NCI-H748 (cell line): ENCODE measurements around the gene COX19.

Experiments
- DNase-seq: peaks from one replicate; lab custom pipeline; 2025; ENCODE audit not compliant: unreplicated experiment; lab: John Stamatoyannopoulos, UW

Gene COX19, protein sequence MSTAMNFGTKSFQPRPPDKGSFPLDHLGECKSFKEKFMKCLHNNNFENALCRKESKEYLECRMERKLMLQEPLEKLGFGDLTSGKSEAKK

DNA sequence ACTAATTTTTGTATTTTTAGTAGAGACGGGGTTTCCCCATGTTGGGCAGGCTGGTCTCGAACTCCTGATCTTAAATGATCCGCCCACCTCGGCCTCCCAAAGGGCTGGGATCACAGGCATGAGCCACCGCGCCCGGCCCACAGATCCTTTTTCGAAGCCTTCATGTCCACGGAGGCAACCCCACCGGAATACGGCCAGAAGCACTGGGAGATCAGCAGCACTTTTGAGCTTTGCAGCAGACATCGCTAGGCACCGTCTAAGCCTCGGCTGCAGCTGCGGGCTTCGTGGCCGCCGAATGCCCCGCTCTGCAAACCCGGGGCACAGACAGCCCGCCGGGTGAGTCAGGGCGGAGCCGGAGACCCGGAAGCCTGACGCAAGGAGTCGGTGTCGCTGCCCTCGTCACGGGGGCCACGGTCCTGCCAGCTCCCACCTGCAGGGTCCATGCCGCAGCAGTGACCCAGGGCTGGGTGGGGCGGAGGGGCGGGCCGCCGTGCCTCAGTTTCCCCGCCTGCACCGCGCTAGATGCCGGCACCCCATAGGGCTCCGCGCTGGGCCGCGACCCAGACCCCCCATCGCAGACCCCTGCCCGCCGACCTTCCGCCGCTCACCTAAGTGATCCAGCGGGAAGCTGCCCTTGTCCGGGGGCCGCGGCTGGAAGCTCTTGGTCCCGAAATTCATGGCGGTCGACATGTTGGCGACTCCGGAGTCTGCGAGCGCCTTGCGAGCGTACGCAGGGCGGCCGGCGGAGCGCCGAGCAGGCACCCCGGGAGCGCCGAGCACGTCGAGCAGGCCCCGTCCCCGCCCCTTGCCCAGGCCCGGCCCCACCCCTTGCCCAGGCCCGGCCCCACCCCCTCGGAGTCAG is at the start of gene COX19:
Gene COX19, minus strand, starts transcription at position 730 of the 862 bp plus-strand sequence. Its CDS starts 40 bp downstream, at position 690.
- DNase-seq, result peak; percentile 91

DNA sequence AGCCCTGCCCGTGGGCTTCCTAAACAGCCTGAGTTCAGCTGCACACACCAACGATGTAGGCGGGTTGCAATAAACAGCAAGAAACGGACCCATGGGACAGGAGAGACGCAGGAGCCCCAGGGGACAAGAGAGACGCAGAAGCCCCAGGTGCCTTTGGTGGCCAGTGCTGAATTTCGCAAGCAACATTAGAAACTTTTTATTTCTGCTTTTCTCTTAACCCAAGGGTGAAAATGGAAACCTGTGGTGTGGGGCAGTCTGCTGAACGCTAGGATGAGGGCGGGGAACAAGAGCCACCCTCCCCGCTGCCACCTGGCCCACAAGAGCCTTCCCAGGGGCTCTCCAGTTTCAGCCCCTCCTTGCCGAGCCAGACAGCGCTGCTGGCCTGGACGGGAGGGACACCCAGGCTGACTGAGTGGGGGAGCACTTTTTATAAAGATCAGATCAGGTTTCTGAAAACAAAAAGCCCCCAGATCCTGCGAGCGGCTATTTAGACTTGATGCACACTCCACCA is 49.0 kb upstream of the COX19 start:
- no peak for DNase-seq

DNA sequence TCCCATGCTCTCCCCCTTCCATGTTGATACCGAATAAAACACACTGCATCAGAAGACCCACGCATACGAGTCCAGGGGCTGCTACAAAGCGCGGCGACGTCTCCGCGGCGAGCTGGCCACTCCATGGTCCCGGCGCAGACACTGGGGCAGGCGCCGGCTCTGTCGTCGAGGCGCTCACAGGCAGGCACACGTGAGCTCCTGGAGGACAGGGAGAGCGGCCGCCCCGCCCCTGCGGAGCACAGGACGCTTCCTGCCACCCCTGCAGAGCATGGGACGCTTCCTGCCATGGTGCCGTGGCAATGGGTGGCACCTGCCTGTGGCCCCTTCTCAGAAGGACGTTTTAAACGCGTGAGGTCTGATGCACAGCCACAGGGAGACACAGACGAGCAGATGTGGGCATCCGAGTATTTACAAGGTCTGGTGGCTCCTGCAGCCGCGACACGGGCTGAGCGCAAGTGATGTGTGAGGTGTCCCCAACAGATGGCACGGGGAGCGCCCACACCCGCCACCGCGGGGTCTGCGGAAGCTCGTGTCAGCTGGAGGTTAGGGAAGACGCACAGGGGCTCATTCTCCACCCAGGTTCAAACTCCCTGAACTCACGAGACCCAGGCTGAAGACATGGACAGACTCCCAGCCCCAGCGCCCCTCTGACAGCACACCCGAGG is 47.6 kb upstream of the COX19 start:
- no peak for DNase-seq

DNA sequence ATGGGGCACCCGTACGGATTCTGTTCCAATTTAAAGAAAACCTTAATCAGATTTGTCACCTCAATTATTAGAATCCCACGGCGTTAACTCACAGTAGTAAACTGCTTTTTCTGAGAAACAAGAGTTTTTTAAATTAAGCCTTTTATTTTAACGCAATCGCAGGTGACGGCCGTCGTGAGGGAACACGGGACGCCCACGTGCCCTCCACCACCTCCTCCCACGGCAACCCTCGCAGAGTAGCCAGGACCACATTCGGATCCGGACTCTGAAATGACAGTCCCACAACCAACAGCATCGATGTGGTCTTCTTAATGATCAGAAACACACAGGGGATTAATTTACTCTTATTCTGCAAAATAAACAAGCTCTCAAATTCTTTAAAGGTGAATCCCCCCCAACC is 47.0 kb upstream of the COX19 start:
- no peak for DNase-seq

DNA sequence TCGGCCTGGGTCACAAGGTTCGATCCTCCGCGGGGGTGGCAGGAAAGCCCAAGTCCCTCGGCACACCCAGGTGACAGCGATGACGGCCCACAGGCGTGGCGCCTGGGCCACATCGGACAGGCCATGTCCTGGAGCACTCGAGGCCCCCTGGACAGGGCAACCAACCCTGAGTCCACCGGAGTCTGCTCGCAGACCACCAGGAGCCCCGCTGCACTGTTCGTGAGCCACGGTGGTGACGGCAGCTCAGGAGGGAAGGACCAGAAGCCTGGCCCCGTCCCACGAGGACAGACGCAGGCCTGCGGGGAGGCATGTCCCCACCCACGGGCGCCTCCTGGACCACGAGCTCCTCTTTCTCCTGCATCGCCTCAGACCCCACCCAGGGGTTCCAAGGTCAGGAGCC is 46.6 kb upstream of the COX19 start:
- no peak for DNase-seq

DNA sequence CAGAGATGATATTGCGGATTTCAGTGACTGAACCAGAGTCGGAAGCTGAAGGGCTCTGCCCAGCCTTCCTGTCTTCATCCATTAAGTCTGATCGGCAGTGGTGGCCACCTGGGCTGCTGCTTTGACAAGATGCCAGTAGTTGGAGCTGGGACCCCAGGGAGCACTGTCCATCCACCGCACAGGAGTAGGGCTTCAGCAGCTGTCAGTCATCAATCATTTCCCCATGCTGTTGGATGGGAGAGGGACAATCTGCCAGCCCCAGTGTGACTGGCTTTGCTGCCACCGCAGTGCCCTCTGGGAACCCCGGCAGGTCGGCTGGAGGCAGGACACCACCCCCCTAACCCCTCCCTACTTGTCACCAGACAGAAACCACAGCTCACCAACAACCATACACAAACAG is 46.0 kb upstream of the COX19 start:
- DNase-seq, result no peak

DNA sequence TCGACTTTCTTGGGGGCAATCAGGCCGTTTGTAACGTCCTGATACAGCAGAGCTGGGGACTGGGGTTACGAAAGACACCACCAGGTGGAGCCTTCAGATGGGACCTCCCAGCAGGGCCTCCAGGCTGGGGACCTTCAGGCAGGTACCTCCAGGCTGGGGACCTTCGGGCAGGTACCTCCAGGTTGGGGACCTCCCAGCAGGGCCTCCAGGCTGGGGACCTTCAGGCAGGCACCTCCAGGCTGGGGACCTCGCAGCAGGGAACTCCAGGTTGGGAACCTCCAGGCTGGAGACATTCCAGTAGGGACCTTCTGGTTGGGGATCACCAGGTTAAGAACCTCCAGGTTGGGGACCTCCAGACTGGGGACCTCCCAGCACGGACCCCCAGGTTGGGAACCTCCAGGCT is 45.5 kb upstream of the COX19 start:
- no peak for DNase-seq

DNA sequence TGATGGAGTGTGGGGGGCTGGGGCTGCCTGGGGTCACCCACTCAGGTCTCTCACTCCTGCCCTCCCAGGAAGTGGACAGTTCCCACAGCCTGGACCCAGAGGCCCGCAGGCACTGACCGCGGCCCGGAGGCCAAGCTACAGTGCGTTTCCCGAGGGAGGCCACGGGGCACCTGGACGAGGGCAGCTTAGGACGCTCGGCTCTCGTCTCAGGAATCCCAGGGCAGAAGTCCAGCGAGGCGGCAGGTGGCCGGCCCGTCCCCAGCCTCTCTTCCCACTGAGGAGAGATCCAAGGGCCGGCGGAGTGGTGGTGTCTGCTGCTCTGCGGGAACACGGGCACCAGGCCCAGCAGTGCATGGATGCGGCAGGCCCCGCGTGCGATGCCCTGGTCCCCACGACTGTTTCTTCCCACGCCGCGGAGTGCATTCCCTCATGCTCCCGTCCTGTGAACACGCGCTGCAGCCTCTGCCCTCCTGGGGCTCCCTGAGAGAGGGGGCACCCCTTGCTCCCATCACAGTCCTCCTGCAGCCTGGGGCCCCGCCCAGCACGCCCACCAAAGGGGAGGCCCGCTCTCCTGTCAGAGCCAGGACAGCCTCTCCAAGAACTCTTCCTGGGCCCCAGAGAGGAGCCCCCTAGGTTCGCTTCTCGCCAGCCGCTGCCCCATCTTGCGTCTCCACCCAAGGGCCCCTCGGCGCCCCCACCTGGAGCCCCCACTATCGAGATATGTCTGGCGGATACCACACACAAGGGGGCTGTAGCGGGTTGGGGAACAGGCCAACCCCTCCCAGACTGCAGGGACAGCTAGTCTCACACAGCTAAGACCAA is 44.7 kb upstream of the COX19 start:
- no peak for DNase-seq

DNA sequence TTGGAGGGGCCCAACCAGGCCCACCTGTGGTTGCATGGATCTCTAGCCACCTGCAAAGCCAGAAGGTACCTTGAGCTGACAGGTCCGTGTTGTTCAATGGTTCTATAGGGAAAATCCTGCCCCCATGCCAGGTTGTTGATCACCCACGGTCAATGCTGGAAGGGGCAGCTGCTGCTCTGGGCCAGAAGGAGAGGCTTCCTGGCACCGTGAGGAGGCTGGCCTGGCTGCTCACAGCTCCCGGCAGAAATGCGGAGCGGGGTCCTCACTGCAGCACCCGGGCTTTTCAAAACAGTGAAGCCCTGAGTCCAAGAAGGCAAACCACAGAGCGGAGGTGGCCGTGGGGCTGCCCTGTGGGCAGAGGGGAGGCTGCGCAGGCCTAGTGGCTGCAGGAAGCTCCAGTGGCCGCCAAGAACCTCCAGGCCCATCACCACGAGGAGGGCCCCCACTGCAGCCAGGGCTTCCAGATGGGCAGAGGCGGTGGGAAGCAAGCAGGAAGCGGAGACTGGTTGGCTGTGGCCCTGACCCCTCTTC is 44.0 kb upstream of the COX19 start:
- DNase-seq, result no peak

DNA sequence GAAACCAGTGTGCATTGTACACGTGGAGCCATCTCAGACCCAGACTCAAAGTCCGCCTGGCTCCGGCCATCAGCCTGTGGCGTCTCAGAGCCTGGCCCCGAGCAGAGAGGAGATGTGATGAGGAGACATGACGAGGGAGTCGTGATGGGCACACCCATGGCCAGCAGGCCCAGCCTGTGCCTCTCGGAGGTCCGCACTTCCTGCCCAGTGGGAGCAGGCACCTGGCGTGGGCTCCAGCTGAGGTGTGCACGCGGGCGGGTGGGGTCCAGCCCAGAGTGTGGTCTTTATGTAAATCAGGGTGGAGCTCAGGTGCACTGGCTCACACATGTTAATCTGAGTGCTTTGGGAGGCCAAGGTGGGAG is 43.0 kb upstream of the COX19 start:
- no peak for DNase-seq

DNA sequence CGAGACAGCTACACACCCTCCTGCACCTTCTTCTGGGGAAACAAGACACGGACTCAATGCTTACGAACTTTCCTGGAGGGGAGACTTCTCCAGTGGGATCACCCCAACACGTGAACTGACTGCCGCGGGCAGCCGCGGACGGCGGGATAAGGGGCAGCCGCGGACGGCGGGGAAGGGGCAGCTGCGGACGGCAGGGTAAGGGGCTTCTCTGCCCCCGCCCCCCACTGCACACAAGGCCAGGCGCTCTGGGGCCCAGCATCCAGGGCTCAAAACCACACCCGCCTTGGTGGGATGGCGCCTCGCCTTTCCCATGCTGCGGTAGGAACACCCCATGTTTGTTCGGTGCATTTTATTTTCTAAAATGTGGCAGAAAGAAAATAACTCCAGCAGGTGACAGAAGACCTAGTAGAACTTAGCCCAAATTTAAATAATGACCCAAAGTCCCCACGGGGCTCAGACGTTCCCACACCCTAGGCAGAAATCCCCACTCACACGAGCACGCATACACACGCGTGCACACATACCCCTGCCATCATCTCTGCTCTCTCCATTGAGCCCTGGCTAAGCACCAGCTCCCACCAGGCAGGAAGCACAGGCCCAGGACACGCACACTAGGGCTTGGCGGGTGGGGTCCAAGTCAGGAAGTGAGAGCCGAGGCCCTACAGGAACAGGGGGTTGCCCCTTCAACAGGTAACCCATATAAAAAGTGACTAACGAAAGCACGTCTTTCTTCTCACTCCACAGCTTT is 42.4 kb upstream of the COX19 start:
- no peak for DNase-seq

DNA sequence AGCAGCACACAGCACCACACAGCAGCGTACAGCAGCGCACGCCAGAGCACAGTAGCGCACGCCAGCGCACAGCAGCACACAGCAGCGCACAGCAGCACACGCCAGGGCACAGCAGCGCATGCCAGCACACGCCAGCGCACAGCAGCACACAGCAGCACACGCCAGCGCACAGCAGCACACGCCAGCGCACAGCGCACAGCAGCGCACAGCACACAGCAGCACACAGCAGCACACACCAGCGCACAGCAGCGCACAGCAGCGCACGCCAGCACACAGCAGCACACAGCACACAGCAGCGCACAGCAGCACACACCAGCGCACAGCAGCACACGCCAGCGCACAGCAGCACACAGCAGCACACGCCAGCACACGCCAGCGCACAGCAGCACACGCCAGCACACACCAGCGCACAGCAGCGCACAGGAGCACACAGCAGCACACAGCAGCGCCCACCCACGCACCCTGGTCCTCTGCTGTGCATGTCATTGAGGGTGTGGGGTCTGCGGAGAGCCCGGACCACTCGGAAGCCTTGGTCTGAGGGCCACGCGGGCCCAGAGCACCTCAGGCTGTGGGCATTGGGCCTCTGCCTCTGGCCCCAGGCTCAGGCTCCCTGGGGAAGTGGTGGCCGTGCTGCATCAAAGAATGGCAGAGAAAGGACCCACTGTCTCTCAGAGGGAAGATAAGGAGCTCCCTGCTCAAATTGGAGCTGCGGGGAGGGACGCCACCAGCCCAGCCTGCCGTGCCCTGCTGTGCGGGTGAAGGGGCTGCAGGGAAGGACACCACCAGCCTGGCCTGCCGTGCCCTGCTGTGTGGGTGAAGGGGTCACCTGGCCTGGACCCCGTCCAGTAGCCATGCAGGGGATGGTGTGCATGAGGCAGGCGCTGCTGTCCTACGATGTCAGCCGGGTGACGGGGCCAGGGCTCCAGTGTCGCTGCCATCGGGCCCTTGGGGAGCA is 41.5 kb upstream of the COX19 start:
- no peak for DNase-seq

DNA sequence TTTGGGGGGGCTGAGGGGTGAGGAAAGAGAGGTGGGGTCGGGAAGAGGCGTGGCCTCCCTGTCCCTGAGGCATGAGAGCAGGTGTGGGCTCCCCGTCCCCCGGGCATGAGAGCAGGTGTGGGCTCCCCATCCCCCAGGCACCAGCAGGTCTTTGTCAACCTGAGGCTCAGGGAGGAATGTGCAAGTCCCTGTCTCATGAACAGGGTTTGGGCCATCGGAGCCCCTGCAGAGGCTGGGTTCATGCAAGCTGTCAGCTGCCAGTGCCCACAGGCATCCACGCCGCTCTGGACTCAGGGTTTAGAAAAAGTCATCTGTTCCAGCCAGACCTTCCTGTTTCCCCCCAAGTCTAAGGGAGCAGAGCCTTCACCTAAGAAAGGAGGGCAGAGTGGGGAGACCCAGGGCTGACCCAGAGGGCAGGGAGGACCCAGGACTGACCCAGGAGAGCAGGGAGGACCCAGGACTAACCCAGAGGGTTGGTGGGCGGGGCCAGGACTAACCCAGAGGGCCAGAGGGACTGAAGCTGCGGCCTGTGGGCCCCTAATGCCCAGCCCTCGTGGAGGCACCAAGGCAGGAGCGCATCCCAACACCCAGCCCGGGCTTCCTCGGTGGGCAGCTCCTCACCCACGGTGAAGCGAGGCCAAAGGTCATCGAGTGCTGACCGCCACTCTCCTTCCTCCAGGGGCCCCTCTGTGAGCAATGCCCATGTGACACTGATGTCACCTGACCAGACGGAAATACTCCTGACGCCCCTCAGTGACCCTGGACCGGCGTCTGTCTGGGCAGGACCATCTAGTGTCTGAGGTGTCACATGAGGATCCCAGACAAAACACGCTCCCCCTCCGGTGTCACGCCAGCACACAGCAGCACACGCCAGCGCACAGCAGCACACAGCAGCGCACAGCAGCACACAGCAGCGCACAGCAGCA is 40.1 kb upstream of the COX19 start:
- DNase-seq, result no peak

DNA sequence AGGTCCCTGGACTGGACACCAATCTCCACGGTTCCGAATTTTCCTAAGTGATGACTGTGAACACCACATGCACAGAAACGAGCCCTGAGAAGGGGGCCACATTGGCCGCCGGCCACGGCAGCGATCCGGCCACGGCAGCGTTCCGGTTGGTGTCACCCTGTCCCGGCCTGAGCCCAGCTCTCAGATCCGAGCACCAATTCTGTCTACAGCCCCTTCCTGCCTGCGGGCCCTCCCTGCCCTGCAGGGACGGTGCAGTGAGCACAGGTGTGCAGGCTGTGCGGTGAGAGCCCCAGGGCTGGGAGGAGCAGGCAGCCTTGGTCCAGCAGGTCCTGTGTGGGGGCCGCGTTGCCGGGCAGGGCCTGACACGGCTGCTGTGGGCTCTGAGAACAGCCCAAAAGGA is 39.3 kb upstream of the COX19 start:
- no peak for DNase-seq

DNA sequence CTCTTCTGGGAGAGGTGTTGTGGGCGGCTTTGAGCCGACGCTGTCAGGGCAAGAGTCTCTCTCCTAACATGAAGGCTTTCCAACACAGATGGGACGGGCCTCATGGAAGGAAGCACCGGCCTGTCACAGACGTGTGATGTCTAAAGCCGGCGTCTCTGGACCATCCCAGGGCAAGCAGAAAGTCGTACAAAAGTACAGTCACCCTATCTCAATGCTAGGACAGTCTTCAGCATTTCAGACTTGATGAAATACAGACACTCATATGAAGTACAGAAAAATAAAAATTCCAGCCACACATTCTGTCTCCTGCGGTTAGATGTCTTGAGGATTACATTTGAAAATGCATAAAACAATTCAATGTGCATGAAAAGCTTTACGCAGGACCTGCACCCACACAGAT is 38.2 kb upstream of the COX19 start:
- DNase-seq, result no peak

DNA sequence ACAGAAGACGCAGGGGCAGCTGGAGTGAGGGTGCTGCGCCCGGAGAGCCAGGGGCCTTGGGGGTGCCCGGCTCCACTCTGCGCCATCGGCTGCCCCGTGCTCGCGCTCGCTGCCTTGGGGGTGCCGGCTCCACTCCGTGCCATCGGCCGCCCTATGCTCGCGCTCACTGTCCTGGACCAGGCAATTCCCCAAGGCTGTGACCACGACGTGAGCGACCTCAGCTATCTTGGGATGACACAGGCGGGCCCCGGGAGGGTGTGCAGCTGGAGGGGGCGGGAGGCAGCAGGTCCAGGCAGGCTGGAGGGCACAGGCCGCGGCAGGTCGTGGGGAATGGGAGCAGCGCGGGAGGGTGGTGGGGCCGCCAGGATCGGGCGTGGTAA is 37.4 kb upstream of the COX19 start:
- DNase-seq, result no peak

DNA sequence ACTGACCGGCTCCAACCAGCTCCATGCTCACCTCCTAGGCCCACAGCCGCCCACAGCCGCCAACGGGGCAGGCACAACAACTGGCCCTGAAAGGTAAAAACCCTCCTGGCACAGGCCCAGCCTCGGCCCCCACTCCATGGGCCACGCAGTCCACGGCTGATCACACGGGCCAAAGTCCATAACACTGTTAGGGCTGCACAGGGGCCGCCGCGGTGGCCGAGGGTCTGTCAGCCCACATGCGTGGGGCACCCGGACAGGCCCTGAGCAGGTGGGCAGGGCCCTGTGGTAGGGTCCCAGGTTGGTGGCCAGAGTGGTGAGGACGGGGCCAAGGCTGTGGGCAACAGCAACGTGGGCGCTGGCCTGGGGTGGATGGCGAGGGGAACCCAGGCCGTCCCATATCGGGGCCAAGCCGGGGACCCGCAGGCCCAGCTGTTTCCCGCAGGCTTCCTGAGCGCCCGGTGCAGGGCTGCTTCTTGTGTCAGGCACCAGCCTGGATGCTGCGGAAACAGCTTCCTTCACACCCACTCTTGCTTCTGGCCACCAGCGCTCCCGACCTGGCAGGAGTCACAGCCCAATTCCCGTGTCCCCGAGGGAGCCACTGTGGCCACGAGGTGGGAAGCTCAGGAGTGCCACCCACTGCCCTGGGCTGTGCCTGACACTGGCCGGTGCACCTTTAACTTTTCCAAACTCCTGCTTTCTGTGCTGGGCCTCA is 36.8 kb upstream of the COX19 start:
- no peak for DNase-seq
